Neural progenitor cell (in vitro differentiated cells): Measurements from ENCODE around the gene THSD4.

Experiments used
- EZH2 ChIP-seq: fragments of 200-600 bp; sonication (generic); IDR thresholded peaks from 2 replicates; pipeline ENCODE4 v1.6.1; 2017; ENCODE audit warnings: antibody characterized with exemption, mild to moderate bottlenecking, moderate library complexity
- TF ChIP-seq, protein P1 (sequence below): fragments of 200-600 bp; sonication (generic); IDR thresholded peaks from 2 replicates; pipeline ENCODE4 v1.5.1; 2017; ENCODE audit warnings: antibody characterized with exemption, mild to moderate bottlenecking

DNA sequence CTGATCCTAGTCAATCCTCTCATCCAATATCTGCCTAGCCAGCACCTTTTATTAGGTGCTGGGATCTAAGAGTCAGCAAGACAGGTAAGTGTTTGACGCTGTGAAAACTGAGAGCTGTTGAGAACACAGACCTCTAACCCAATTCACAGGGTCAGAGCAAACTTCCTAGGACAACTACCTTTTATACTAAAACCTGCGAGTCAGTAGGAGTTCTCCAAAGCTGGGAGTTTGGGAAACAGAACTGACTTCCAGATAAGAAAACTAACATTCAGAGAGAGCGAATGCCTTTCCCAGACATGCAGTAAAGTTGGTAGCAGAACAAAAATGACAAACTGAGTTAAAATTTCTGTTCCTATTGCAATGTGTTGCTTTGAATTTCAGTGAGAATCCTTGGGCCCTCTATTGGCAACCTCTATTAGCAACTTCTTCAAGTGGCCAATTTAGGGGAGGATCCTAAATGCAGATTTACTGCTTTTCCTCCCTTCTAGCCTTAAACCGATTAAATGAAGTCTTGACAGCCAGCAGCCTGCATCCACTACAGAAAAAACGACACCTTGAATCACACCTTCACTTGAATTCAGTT is 706.4 kb downstream of the THSD4 start:
- TF ChIP-seq, protein P1, sequence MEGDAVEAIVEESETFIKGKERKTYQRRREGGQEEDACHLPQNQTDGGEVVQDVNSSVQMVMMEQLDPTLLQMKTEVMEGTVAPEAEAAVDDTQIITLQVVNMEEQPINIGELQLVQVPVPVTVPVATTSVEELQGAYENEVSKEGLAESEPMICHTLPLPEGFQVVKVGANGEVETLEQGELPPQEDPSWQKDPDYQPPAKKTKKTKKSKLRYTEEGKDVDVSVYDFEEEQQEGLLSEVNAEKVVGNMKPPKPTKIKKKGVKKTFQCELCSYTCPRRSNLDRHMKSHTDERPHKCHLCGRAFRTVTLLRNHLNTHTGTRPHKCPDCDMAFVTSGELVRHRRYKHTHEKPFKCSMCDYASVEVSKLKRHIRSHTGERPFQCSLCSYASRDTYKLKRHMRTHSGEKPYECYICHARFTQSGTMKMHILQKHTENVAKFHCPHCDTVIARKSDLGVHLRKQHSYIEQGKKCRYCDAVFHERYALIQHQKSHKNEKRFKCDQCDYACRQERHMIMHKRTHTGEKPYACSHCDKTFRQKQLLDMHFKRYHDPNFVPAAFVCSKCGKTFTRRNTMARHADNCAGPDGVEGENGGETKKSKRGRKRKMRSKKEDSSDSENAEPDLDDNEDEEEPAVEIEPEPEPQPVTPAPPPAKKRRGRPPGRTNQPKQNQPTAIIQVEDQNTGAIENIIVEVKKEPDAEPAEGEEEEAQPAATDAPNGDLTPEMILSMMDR: no peak
- TF ChIP-seq EZH2: no peak
